Neuron (in vitro differentiated cells): ENCODE data around the gene TC2N.
"Not testable (repeated sequence)": the region's sequence is repeated elsewhere in the genome, so short reads cannot be mapped to it uniquely, and the experiment has no call there.

Experiments
- H2AFZ ChIP-seq: one replicate; pipeline ENCODE4 v1.6.1; 2013; ENCODE audit warnings: low read depth, mild to moderate bottlenecking, inconsistent platforms, low read length, moderate library complexity
- H3K27me3 ChIP-seq: one replicate; pipeline ENCODE4 v1.6.1; 2013; ENCODE audit warnings: low read length; ENCODE audit not compliant: insufficient read depth
- H3K36me3 ChIP-seq: one replicate; pipeline ENCODE4 v1.6.1; 2013; ENCODE audit warnings: low read length; ENCODE audit not compliant: insufficient read depth
- H3K4me1 ChIP-seq: one replicate; pipeline ENCODE4 v1.6.1; 2013; ENCODE audit warnings: low read length; ENCODE audit not compliant: insufficient read depth
- H3K4me3 ChIP-seq: 2 replicates; pipeline ENCODE4 v1.5.1; 2013; ENCODE audit warnings: mild to moderate bottlenecking, low read length, moderate library complexity
- H3K9me3 ChIP-seq: one replicate; pipeline ENCODE4 v1.6.1; 2013; ENCODE audit warnings: low read length

The TC2N gene

GRCh38 chr14:91871401-91871800, 4.1 kb upstream of the TC2N start:
- not testable (repeated sequence) for H3K36me3 ChIP-seq, H2AFZ ChIP-seq, H3K4me3 ChIP-seq, H3K4me1 ChIP-seq, H3K27me3 ChIP-seq, H3K9me3 ChIP-seq

DNA sequence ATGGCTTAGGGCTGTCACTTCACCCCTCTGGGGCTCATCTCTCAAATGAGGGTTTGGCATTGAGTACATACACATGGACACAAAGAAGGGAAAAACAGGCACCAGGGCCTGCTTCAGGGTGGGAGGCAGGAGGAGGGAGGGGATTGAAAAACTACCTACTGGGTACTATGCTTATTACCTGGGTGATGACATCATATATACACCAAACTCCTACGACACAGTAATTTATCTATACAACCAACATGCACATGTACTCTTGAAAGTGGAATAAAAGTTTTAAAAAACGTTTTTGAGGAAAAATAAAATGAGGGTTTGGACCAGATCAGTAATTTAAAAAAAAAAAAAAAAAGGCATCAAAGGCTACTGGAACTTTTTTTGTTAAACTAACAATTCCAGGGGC, 3.6 kb upstream of the TC2N start:
- H3K27me3 ChIP-seq: no peaks in the 10 kb centered on the region

GRCh38 chr14:91870001-91870400, 2.7 kb upstream of the TC2N start:
- Histone ChIP-seq H3K27me3 (no peaks in the 10 kb centered on the region), H2AFZ (no peak overlapping the region), H3K9me3 (no peaks in the 10 kb centered on the region), H3K4me1 (no peaks in the 10 kb centered on the region), H3K36me3 (no peaks in the 10 kb centered on the region), H3K4me3 (no peak overlapping the region)

More for the DNA sequence above, 3.6 kb upstream of the TC2N start:
- H3K4me3 ChIP-seq: no peak overlapping the region
- H3K36me3 ChIP-seq: no peaks in the 10 kb centered on the region
- H3K9me3 ChIP-seq: no peaks in the 10 kb centered on the region
- H2AFZ ChIP-seq: no peak overlapping the region
- no peaks in the 10 kb centered on the region for H3K4me1 ChIP-seq

DNA sequence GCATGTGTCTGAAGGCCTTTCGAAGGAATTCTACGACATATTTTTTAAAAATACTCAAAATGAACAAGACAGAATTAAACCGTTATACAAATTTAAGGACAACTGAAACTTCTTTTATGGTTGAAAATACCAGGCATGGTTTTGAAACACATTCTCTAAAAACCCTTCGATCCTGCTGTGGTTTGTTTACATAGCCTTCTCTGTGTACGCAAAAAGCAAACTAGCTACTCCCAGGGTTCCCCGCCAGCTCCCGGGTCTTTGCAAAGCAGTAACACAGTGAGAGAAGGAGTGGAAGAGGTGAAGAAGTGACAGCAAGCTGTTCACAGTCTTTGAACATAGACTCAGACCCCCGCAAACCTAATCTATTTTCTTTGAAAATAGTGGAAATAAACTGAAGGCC, 2.2 kb upstream of the TC2N start:
- H3K9me3 ChIP-seq: no peaks in the 10 kb centered on the region

GRCh38 chr14:91866511-91867295, 633 bp downstream of the TC2N start:
- H3K36me3 ChIP-seq: no peaks in the 10 kb centered on the region

More for the DNA sequence above, 2.2 kb upstream of the TC2N start:
- H3K4me3 ChIP-seq: no peak overlapping the region
- no peaks in the 10 kb centered on the region for H3K36me3 ChIP-seq
- H3K27me3 ChIP-seq: no peaks in the 10 kb centered on the region
- H3K4me1 ChIP-seq: no peaks in the 10 kb centered on the region
- H2AFZ ChIP-seq: no peak overlapping the region

GRCh38 chr14:91866061-91866460, 1.3 kb downstream of the TC2N start:
- no peak overlapping the region for H2AFZ ChIP-seq
- H3K9me3 ChIP-seq: no peaks in the 10 kb centered on the region
- H3K4me3 ChIP-seq: no peak overlapping the region
- H3K36me3 ChIP-seq: no peaks in the 10 kb centered on the region
- no peaks in the 10 kb centered on the region for H3K4me1 ChIP-seq
- H3K27me3 ChIP-seq: no peaks in the 10 kb centered on the region

More at GRCh38 chr14:91866511-91867295, 633 bp downstream of the TC2N start:
- Histone ChIP-seq H2AFZ (no peak overlapping the region), H3K4me3 (no peak overlapping the region), H3K9me3 (no peaks in the 10 kb centered on the region), H3K27me3 (no peaks in the 10 kb centered on the region), H3K4me1 (no peaks in the 10 kb centered on the region)

- H3K27me3 ChIP-seq: no peaks in the 10 kb centered on the region
Measured at GRCh38 chr14:91862417-91862816, 4.9 kb downstream of the TC2N start.

DNA sequence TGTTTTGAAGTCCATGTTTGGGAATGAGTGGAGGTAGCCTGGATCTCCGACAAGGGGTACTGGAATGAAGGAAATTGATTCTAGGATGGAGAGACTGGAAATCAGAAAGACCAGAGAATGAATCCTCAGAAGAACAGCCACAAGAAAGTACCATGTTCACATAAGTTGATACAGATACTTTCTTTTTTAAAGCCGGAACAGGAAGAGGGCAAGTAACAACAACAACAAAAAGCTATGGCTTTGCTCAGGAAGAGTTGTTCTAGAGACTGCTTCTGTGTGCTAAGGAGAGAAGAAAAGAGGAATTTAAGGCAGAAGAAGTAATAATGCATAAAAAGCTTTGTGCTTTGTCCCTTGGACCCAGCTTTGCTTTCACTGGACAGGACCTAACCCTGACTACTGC, 6.2 kb downstream of the TC2N start:
- no peak overlapping the region for H3K4me3 ChIP-seq
- H3K36me3 ChIP-seq: no peaks in the 10 kb centered on the region
- no peak overlapping the region for H2AFZ ChIP-seq
- no peaks in the 10 kb centered on the region for H3K27me3 ChIP-seq
- H3K4me1 ChIP-seq: no peaks in the 10 kb centered on the region
- H3K9me3 ChIP-seq: no peaks in the 10 kb centered on the region

More at GRCh38 chr14:91862417-91862816, 4.9 kb downstream of the TC2N start:
- Histone ChIP-seq H3K4me3 (no peak overlapping the region), H2AFZ (no peak overlapping the region), H3K4me1 (no peaks in the 10 kb centered on the region), H3K9me3 (no peaks in the 10 kb centered on the region), H3K36me3 (no peaks in the 10 kb centered on the region)

DNA sequence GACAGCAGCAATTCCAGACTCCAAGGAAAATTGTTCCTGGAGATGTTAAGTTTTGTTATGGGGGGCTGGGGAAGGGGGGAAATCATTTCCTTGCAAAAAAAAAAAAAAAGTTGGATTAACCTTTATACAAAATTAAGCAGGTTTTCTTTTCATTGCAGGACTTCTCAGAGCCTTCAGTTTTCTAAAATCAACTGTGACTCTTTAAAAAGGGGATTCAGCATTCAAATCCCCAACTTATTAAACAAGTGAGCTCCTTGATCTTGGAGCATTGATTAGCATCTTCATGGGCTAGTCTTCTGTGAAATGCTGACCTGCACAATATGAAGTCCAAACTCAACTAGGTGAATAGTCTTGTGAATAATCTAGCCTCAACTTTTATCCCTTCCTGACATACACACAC, 7.1 kb downstream of the TC2N start:
- Histone ChIP-seq H2AFZ (no peak overlapping the region), H3K4me1 (no peaks in the 10 kb centered on the region), H3K36me3 (no peaks in the 10 kb centered on the region), H3K9me3 (no peaks in the 10 kb centered on the region), H3K4me3 (no peak overlapping the region), H3K27me3 (no peaks in the 10 kb centered on the region)

DNA sequence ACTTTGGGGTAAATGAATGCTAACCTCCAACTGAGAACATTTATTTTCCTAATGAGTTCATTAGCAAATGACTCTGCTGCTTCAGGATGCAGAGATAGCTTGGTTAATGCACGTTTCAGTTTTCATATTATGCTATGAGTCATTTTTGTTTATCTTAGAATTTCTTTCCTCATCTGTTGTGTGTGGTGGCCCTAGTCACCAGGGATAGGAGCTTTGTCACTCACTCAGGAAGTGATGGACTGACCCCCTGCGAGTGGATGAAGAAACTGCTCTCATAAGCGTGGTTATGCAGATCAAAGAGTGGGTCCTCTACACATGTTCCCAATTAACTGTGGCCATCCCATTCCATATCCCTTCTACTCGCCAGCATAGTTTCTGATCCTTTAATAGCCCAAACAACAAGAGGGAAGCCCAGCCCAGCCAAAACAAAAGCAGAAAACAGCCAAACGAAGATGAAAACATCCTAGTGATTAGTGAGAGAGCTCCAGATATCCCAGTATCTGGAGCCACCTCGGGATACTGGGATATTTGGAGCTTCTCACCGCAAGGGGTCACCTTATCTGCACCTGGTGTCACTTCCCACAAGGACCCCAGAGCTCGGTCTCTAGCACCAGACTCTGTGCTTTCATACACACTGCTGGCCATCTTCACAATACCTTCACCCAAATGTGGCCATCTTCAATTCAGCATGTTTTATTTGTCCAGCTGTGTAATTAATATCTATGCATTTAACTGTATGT, 8.6 kb downstream of the TC2N start:
- H2AFZ ChIP-seq: no peak overlapping the region
- H3K9me3 ChIP-seq: no peaks in the 10 kb centered on the region
- H3K4me3 ChIP-seq: no peak overlapping the region
- H3K4me1 ChIP-seq: no peaks in the 10 kb centered on the region
- H3K36me3 ChIP-seq: no peaks in the 10 kb centered on the region
- no peaks in the 10 kb centered on the region for H3K27me3 ChIP-seq

- H3K4me1 ChIP-seq: no peaks in the 10 kb centered on the region
- no peak overlapping the region for H2AFZ ChIP-seq
- H3K4me3 ChIP-seq: no peak overlapping the region
- no peaks in the 10 kb centered on the region for H3K27me3 ChIP-seq
- no peaks in the 10 kb centered on the region for H3K9me3 ChIP-seq
- no peaks in the 10 kb centered on the region for H3K36me3 ChIP-seq
Measured at GRCh38 chr14:91857614-91858013, 9.7 kb downstream of the TC2N start.

DNA sequence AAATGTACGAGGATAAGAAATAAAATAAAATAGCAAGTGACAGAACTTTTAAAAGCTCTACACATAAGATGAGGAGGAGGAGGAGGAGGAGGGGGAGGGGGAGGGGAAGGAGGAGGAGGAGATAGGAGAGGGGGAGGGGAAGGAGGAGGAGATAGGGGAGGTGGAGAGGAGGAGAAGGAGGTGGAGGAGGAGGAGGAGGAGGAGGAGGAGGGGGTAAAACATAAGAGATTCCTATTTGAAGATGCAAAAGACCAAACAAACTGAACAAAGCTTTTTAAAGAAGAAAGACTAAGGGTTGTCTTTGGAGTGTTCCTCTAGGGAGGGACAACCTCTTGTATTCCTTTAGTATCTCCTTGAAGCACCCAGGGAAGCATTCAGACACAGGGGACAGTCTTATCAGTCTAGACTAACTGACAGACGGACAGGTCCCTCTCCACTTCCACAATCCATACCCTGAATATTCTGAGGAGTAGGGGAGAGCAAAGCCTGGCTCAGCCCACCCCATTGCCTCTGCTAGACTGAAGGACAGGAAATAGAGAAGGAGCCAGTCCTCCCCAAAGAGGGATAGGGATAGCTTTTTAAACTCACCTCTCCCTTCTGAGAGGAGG, 12.9 kb downstream of the TC2N start:
- Histone ChIP-seq H3K4me3 (no peak overlapping the region), H3K9me3 (no peaks in the 10 kb centered on the region), H3K4me1 (no peaks in the 10 kb centered on the region), H3K27me3 (no peaks in the 10 kb centered on the region), H3K36me3 (no peaks in the 10 kb centered on the region), H2AFZ (no peak overlapping the region)

DNA sequence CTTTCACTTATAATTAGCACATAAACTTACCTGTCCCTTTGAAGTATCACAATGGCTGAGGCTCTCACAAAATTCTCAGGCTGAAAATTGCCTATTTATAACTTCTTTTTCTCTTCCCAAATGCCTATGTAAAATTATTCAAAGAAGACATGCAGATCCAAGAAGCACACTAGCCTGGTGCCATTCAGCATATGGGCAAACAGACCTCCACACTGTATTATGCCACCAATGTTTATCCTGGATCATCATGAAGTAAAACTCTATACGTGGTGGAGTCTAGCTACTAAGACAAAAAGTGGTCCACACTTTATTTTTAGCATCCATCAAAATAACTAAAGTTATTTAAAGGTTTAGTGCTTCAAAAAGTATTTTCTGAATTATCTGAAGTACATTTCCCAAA, 15.8 kb downstream of the TC2N start:
- Histone ChIP-seq H3K4me3 (no peak overlapping the region), H3K27me3 (peaks cover 2% of the 10 kb centered on the region), H3K36me3 (no peaks in the 10 kb centered on the region), H2AFZ (no peak overlapping the region), H3K9me3 (no peaks in the 10 kb centered on the region), H3K4me1 (no peaks in the 10 kb centered on the region)
